ENCODE measurements around the gene MYL2.

DNA sequence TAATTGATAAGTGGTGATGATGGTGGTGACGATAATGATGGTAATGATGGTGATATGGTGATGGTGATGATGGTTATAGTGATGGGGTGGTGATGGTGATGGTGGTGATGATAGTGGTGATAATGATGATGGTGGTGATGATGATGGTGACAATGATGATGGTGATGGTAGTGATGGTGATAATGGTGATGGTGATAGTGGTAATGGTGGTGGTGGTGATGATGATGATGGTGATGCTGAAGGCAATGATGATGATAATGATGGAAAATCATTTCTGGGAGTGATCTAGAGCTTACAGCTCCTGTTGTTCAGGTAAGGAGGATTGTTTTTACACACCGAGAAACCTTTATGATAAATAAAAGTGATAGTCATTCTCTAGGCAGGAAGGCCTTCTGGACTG, 39.7 kb downstream of the MYL2 start:
- TF ChIP-seq EP300 (IDR thresholded peaks at IDR 0.05; ENCODE audit: low read length) (no peak), KHSRP (IDR thresholded peaks at IDR 0.05) (no peak), POLR2G (IDR thresholded peaks at IDR 0.05; ENCODE audit: low read depth, low read length) (no peak), SPI1 (IDR thresholded peaks at IDR 0.05; ENCODE audit: borderline replicate concordance, low read depth, low read length) (no peak), MTA2 (IDR thresholded peaks at IDR 0.05; ENCODE audit: low read depth) (no peak), RBM15 (IDR thresholded peaks at IDR 0.05; ENCODE audit: insufficient read depth, low read length) (no peak), EZH2 (IDR thresholded peaks at IDR 0.05; ENCODE audit: borderline replicate concordance, low read depth, low read length) (no peak), SETDB1 (IDR thresholded peaks at IDR 0.05; ENCODE audit: low read length) (no peak), STAG1 (CRISPR knock-in tag; IDR thresholded peaks at IDR 0.05; ENCODE audit: borderline replicate concordance) (no peak)
- TF ChIP-seq, protein P1, sequence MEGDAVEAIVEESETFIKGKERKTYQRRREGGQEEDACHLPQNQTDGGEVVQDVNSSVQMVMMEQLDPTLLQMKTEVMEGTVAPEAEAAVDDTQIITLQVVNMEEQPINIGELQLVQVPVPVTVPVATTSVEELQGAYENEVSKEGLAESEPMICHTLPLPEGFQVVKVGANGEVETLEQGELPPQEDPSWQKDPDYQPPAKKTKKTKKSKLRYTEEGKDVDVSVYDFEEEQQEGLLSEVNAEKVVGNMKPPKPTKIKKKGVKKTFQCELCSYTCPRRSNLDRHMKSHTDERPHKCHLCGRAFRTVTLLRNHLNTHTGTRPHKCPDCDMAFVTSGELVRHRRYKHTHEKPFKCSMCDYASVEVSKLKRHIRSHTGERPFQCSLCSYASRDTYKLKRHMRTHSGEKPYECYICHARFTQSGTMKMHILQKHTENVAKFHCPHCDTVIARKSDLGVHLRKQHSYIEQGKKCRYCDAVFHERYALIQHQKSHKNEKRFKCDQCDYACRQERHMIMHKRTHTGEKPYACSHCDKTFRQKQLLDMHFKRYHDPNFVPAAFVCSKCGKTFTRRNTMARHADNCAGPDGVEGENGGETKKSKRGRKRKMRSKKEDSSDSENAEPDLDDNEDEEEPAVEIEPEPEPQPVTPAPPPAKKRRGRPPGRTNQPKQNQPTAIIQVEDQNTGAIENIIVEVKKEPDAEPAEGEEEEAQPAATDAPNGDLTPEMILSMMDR (IDR thresholded peaks at IDR 0.05 in 2 of 3, conservative IDR thresholded peaks at IDR 0.05 in 1 of 3; ENCODE audit: insufficient read depth in 2 of 3, low read depth in 1 of 3, low read length in 3 of 3) = no peak
- TF ChIP-seq, protein P2, sequence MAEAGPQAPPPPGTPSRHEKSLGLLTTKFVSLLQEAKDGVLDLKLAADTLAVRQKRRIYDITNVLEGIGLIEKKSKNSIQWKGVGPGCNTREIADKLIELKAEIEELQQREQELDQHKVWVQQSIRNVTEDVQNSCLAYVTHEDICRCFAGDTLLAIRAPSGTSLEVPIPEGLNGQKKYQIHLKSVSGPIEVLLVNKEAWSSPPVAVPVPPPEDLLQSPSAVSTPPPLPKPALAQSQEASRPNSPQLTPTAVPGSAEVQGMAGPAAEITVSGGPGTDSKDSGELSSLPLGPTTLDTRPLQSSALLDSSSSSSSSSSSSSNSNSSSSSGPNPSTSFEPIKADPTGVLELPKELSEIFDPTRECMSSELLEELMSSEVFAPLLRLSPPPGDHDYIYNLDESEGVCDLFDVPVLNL (CRISPR knock-in tag; IDR thresholded peaks at IDR 0.05; ENCODE audit: low read depth) = no peak
